GM13977 (cell line): ENCODE results near the gene SLC7A6.

Experiments used
- DNase-seq: peaks from one replicate; pipeline ENCODE4 v3.0.0; 2012; ENCODE audit warnings: low spot score
- in situ Hi-C: fragments of 300-500 bp; cut with MboI; formaldehyde crosslinking; loops from one replicate; pipeline ENCODE4 v1.12.0; 2022; ENCODE audit warnings: low sequenced_read_pairs, low pct_unique_long_range_greater_than_20kb, mixed read lengths, inconsistent platforms; ENCODE audit not compliant: unreplicated experiment
- TF ChIP-seq, protein P1 (sequence below): IDR thresholded peaks from 2 replicates; pipeline ENCODE4 v1.5.1; 2012; ENCODE audit warnings: mild to moderate bottlenecking, control low read depth; ENCODE audit not compliant: insufficient read depth; ENCODE audit errors: extremely low read depth, missing control alignments

SLC7A6 gene

DNA sequence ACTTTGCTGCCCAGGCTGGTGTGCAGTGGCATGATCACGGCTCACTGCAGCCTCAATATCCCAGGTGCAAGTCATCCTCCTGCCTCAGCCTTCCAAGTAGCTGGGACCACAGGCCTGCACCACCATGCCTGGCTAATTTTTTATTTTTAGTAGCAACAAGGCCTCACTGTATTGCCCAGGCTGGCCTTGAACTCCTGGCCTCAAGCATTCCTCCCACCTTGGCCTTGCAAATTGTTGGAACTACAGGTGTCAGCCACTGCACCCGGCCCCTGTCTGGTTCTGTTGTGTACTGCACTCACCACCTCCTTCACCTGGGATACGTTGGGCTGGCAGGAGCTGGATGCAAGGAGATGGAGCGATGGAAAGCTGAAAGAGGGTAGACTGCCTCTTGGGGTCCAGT, 10.6 kb upstream of the SLC7A6 start:
- TF ChIP-seq, protein P1, sequence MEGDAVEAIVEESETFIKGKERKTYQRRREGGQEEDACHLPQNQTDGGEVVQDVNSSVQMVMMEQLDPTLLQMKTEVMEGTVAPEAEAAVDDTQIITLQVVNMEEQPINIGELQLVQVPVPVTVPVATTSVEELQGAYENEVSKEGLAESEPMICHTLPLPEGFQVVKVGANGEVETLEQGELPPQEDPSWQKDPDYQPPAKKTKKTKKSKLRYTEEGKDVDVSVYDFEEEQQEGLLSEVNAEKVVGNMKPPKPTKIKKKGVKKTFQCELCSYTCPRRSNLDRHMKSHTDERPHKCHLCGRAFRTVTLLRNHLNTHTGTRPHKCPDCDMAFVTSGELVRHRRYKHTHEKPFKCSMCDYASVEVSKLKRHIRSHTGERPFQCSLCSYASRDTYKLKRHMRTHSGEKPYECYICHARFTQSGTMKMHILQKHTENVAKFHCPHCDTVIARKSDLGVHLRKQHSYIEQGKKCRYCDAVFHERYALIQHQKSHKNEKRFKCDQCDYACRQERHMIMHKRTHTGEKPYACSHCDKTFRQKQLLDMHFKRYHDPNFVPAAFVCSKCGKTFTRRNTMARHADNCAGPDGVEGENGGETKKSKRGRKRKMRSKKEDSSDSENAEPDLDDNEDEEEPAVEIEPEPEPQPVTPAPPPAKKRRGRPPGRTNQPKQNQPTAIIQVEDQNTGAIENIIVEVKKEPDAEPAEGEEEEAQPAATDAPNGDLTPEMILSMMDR = no peak
- no peak for DNase-seq
- in situ Hi-C loops = no loop called here

DNA sequence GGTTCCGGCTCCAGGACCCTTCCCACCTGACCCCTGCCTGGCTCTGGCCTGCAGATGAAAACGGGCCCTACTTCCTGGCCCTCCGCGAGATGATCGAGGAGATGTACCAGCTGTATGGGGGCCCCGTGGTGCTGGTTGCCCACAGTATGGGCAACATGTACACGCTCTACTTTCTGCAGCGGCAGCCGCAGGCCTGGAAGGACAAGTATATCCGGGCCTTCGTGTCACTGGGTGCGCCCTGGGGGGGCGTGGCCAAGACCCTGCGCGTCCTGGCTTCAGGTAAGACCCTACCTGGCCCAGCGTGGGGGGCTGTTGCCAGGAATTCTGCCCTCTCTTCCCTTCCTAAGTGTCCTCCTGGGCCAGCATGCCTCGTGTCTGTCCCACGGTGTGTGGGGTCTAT, 8.6 kb upstream of the SLC7A6 start:
- in situ Hi-C loops = no loop called here
- TF ChIP-seq, protein P1 = no peak
- no peak for DNase-seq

DNA sequence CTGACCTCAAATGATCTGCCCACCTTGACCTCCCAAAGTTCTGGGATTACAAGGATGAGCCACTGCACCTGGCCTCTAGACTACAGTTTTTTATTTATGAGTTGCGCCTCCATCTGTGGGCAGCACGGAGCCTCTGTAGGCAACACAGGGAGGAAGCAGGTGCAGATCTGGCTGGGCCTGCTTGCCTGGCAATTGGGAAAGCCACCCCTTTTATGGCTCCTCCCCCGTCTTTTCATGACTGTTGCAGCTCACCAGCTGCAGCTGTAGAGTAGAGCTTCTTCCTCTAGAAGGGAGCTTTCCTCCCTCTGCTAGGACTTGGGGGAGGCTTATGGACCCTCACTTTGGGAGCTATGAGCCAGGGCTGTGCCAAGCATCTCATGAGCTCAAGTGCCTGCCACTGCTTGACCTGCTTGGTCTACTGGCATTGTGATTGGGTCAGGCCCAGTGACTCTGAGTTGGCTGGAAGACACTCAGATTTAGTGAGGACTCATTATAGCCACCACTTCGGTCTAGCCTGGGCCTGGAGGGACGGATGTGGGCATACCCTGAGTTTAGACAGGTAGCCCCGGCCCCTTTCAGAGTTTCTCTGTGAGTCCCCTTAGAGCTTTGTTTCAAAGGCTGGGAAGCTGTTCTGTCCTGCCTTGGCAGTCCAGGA, 6.9 kb upstream of the SLC7A6 start:
- DNase-seq = peak; percentile 87
- in situ Hi-C loops = no loop called here
- TF ChIP-seq, protein P1 = no peak

DNA sequence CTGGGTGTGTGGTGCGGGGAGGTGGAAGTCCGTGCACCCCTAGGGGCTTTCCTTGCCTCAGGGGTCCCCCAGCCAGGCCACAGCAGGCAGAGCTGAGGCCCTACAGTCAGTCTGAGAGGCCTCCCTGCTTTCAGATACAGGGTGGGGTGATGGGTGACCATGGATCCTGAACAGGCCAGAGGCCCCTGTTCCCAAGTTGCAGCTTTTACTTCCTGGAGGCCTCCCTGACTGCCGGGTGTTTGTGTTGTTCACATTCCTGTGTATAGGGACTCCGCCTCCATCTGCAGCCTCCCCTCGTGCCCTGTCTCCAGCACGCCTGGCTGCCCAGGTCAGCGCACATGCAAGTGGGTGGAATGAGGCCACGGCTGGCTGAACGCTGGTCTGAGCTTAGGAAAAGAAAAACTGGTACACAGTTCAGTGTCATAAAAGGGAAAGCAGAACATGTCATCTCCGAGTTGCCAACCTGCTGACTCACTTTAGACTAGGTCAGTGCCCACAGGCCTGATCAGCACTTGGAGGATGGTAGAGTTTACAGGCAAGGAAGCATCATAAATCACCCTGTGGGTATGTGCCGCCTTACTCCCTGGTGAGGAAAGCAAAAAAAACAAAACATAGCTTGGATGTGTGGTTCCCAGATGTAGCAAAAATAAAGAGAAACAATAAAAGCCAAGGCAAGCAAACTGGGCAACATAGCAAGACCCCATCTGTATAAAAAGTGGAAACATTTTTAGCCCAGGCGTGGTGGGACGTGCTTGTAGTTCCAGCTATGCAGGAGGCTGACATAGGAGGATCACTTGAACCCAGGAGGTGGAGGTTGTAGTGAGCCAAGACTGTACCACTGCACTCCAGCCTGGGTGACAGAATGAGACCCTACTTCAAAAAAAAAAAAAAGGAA, 6.2 kb upstream of the SLC7A6 start:
- no peak for DNase-seq
- TF ChIP-seq, protein P1 = no peak
- in situ Hi-C loops = no loop called here

DNA sequence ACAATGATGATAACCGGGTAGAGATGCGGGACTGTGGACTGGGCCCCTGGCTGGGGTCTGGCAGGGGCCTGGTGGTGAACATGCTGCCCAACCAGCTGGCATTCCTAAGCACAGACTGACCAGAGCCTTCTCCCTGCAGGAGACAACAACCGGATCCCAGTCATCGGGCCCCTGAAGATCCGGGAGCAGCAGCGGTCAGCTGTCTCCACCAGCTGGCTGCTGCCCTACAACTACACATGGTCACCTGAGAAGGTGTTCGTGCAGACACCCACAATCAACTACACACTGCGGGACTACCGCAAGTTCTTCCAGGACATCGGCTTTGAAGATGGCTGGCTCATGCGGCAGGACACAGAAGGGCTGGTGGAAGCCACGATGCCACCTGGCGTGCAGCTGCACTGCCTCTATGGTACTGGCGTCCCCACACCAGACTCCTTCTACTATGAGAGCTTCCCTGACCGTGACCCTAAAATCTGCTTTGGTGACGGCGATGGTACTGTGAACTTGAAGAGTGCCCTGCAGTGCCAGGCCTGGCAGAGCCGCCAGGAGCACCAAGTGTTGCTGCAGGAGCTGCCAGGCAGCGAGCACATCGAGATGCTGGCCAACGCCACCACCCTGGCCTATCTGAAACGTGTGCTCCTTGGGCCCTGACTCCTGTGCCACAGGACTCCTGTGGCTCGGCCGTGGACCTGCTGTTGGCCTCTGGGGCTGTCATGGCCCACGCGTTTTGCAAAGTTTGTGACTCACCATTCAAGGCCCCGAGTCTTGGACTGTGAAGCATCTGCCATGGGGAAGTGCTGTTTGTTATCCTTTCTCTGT, 5.1 kb upstream of the SLC7A6 start:
- in situ Hi-C loops = no loop called here

More for the DNA sequence above, 5.1 kb upstream of the SLC7A6 start:
- DNase-seq = no peak
- TF ChIP-seq, protein P1 = no peak
